ENCODE measurements around the gene RALGAPA1. TPM values are rescaled to one million over a fixed set of nuclear protein-coding genes. Genes with fewer than 3 reads are reported as not detected.

Gene RALGAPA1
- total and polyA plus RNA-seq, 2 of the 13 experiments (the other 11 are each of a cell fraction or from before 2014, with no cell fraction given) = 65.0 to 89.2 TPM

DNA sequence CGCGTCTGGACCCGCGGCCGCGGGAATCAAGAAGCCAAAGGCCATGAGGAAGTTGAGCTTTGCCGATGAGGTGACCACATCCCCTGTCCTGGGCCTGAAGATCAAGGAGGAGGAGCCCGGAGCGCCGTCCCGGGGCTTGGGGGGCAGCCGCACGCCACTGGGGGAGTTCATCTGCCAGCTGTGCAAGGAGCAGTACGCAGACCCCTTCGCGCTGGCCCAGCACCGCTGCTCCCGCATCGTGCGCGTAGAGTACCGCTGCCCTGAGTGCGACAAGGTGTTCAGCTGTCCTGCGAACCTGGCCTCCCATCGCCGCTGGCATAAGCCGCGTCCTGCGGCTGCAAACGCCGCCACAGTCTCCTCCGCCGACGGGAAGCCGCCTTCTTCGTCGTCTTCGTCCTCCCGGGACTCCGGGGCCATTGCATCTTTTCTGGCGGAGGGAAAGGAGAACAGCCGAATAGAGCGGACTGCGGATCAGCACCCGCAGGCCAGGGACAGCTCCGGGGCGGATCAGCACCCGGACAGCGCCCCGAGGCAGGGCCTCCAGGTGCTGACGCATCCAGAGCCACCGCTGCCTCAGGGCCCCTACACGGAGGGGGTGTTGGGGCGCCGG lies 274.1 kb downstream of the RALGAPA1 start (continued):
- TF ChIP-seq ZBTB7B (CRISPR knock-in tag; IDR thresholded peaks at IDR 0.05) (peak; percentile 100), RXRA (CRISPR knock-in tag; IDR thresholded peaks at IDR 0.05) (peak; percentile 99), MIER3 (CRISPR knock-in tag; IDR thresholded peaks at IDR 0.05; ENCODE audit: borderline replicate concordance) (peak; percentile 100), IKZF5 (CRISPR knock-in tag; IDR thresholded peaks at IDR 0.05) (peak; percentile 100), ZNF136 (CRISPR knock-in tag; IDR thresholded peaks at IDR 0.05; ENCODE audit: low read depth) (peak; percentile 100), POGZ (CRISPR knock-in tag; IDR thresholded peaks at IDR 0.05) (peak; percentile 98), TMF1 (CRISPR knock-in tag; IDR thresholded peaks at IDR 0.05; ENCODE audit: low read depth) (peak; percentile 100), ZNF749 (CRISPR knock-in tag; IDR thresholded peaks at IDR 0.05; ENCODE audit: borderline replicate concordance) (peak; percentile 100), ZNF773 (CRISPR knock-in tag; IDR thresholded peaks at IDR 0.05; ENCODE audit: borderline replicate concordance) (peak; percentile 100), ZNF564 (CRISPR knock-in tag; IDR thresholded peaks at IDR 0.05) (peak; percentile 100), ZNF660 (CRISPR knock-in tag; IDR thresholded peaks at IDR 0.05; ENCODE audit: borderline replicate concordance, low read depth) (peak; percentile 100)
- TF ChIP-seq, protein P1, sequence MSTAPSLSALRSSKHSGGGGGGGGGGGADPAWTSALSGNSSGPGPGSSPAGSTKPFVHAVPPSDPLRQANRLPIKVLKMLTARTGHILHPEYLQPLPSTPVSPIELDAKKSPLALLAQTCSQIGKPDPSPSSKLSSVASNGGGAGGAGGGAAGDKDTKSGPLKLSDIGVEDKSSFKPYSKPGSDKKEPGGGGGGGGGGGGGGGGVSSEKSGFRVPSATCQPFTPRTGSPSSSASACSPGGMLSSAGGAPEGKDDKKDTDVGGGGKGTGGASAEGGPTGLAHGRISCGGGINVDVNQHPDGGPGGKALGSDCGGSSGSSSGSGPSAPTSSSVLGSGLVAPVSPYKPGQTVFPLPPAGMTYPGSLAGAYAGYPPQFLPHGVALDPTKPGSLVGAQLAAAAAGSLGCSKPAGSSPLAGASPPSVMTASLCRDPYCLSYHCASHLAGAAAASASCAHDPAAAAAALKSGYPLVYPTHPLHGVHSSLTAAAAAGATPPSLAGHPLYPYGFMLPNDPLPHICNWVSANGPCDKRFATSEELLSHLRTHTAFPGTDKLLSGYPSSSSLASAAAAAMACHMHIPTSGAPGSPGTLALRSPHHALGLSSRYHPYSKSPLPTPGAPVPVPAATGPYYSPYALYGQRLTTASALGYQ (CRISPR knock-in tag; IDR thresholded peaks at IDR 0.05) = peak; percentile 100
- TF ChIP-seq, protein P2, sequence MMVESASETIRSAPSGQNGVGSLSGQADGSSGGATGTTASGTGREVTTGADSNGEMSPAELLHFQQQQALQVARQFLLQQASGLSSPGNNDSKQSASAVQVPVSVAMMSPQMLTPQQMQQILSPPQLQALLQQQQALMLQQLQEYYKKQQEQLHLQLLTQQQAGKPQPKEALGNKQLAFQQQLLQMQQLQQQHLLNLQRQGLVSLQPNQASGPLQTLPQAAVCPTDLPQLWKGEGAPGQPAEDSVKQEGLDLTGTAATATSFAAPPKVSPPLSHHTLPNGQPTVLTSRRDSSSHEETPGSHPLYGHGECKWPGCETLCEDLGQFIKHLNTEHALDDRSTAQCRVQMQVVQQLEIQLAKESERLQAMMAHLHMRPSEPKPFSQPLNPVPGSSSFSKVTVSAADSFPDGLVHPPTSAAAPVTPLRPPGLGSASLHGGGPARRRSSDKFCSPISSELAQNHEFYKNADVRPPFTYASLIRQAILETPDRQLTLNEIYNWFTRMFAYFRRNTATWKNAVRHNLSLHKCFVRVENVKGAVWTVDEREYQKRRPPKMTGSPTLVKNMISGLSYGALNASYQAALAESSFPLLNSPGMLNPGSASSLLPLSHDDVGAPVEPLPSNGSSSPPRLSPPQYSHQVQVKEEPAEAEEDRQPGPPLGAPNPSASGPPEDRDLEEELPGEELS (CRISPR knock-in tag; IDR thresholded peaks at IDR 0.05) = peak; percentile 99
- TF ChIP-seq, protein P3, sequence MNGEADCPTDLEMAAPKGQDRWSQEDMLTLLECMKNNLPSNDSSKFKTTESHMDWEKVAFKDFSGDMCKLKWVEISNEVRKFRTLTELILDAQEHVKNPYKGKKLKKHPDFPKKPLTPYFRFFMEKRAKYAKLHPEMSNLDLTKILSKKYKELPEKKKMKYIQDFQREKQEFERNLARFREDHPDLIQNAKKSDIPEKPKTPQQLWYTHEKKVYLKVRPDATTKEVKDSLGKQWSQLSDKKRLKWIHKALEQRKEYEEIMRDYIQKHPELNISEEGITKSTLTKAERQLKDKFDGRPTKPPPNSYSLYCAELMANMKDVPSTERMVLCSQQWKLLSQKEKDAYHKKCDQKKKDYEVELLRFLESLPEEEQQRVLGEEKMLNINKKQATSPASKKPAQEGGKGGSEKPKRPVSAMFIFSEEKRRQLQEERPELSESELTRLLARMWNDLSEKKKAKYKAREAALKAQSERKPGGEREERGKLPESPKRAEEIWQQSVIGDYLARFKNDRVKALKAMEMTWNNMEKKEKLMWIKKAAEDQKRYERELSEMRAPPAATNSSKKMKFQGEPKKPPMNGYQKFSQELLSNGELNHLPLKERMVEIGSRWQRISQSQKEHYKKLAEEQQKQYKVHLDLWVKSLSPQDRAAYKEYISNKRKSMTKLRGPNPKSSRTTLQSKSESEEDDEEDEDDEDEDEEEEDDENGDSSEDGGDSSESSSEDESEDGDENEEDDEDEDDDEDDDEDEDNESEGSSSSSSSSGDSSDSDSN (CRISPR knock-in tag; IDR thresholded peaks at IDR 0.05) = peak; percentile 97
- TF ChIP-seq, protein P4, sequence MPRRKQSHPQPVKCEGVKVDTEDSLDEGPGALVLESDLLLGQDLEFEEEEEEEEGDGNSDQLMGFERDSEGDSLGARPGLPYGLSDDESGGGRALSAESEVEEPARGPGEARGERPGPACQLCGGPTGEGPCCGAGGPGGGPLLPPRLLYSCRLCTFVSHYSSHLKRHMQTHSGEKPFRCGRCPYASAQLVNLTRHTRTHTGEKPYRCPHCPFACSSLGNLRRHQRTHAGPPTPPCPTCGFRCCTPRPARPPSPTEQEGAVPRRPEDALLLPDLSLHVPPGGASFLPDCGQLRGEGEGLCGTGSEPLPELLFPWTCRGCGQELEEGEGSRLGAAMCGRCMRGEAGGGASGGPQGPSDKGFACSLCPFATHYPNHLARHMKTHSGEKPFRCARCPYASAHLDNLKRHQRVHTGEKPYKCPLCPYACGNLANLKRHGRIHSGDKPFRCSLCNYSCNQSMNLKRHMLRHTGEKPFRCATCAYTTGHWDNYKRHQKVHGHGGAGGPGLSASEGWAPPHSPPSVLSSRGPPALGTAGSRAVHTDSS (CRISPR knock-in tag; conservative IDR thresholded peaks at IDR 0.05) = 0 out of 2 replicates have a peak, but pooled peaks have one; percentile 63
- TF ChIP-seq, protein P5, sequence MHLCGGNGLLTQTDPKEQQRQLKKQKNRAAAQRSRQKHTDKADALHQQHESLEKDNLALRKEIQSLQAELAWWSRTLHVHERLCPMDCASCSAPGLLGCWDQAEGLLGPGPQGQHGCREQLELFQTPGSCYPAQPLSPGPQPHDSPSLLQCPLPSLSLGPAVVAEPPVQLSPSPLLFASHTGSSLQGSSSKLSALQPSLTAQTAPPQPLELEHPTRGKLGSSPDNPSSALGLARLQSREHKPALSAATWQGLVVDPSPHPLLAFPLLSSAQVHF (CRISPR knock-in tag; IDR thresholded peaks at IDR 0.05) = peak; percentile 100
